SJCRH30 (cell line): Measurements from ENCODE around the gene DENND4B. TPM values are rescaled to one million over a fixed set of nuclear protein-coding genes. Genes with fewer than 3 reads are reported as not detected.

Experiments used
- total RNA-seq: library from RNA; depleted of rRNA; stranded (reverse); fragments of >200 nt; shearing (Covaris generic); gene quantifications from 2 replicates; pipeline ENCODE4 v1.2.3, GENCODE V29; 2014; rRNA removed

The DENND4B gene
- total RNA-seq, 1 experiment from 2014 or later: 26.3 TPM

Other genes with a start within 250 kb of the DENND4B start
- gene INTS3, start 218.7 kb downstream of the DENND4B start, total RNA-seq: 25.9 and 28.5 TPM in 2 replicates
- 1.6 and 2.1 TPM in 2 replicates for gene SLC27A3, start 171.3 kb downstream of the DENND4B start, total RNA-seq
- gene GATAD2B, start 23.7 kb downstream of the DENND4B start, total RNA-seq: 10.1 and 10.8 TPM in 2 replicates
- 10.1 and 13.4 TPM in 2 replicates for gene CRTC2, start 11.9 kb upstream of the DENND4B start, total RNA-seq
- gene SLC39A1, start 16.8 kb upstream of the DENND4B start, total RNA-seq: 74.4 and 77.2 TPM in 2 replicates
- 7.5 and 9.3 TPM in 2 replicates for gene CREB3L4, start 21.2 kb upstream of the DENND4B start, total RNA-seq
- gene JTB, start 31.0 kb upstream of the DENND4B start, total RNA-seq: 96.8 and 97.9 TPM in 2 replicates
- 32.4 and 36.5 TPM in 2 replicates for gene RAB13, start 39.6 kb upstream of the DENND4B start, total RNA-seq
- 3,620 and 4,036 TPM in 2 replicates for gene RPS27, start 44.0 kb upstream of the DENND4B start, total RNA-seq
- 0.04 TPM in 1 of 2 replicates, not detected in the other for gene NUP210L, start 208.4 kb upstream of the DENND4B start, total RNA-seq
- gene TPM3, start 245.4 kb upstream of the DENND4B start, total RNA-seq: 248 and 262 TPM in 2 replicates